Sigmoid colon (tissue), 3 donors: ENCODE results near the gene GPR42.

Source experiments
- CTCF ChIP-seq, 4 experiments: fragments of 450-650 bp in 3 of 4; fragments of 200-600 bp in 1 of 4; IDR thresholded peaks; one replicate each; pipeline ENCODE4 v1.5.1; 2016 to 2019; ENCODE audit warnings: antibody characterized with exemption in 4 of 4, mild to moderate bottlenecking in 3 of 4, moderate library complexity in 2 of 4
- POLR2A ChIP-seq, 2 donors: fragments of 450-650 bp; IDR thresholded peaks; one replicate each; pipeline ENCODE4 v1.6.1; 2016; ENCODE audit warnings: antibody characterized with exemption in 2 of 2, mild to moderate bottlenecking in 2 of 2, moderate library complexity in 2 of 2

DNA sequence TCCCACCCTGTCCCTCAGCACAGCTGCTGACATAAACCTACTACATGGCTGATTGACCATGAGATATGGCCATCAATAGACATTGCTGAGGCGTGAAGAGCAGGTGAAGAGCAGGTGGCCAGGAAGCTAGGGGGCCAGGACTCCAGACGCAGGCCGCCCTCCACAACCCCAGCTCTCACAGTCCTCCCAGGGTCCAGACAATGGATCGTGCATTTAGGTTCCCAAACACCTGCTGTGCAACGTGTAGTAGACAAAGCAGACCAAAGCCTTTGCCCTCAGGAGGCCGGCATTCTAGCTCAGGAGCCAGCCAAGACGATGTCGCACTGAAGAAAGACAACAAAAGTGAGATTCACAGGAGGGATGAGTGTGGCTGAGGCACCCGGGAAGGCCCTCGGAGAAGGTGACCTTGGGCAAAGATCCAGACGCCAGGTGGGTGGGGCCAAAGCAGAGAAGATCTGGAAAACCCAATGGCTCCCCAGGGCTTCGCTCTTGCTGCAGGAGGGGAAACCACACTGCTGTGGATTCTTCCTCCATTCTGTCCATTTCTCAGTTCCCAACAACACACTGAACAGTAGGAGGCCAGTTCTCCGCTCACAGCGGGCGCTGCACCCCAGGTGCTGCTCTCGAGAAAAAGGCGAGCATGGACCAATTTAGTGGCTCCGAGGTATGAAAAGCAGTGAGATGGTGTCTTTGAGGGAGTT is 21.8 kb upstream of the GPR42 start:
- TF ChIP-seq CTCF (IDR thresholded peaks at IDR 0.05) (no peak), POLR2A (IDR thresholded peaks at IDR 0.05) (no peak)
